ENCODE data around the gene MTARC1. TPM values are rescaled to one million over a fixed set of nuclear protein-coding genes. Genes with fewer than 3 reads are reported as not detected.

MTARC1 gene
- total RNA-seq, 3 donors from 2014 or later: 22.7 to 47.2 (median 34.7) TPM

- no peak for ATAC-seq
- Histone ChIP-seq H3K9me3 (no peaks in the 10 kb centered on the region), H3K4me1 (ENCODE audit: low read depth) (peaks cover 6% of the 10 kb centered on the region), H3K4me3 (no peak overlapping the region), H3K36me3 (ENCODE audit: low read depth) (no peaks in the 10 kb centered on the region)
- no peak for TF ChIP-seq CTCF (IDR thresholded peaks at IDR 0.05)
- intact Hi-C loops (cut with DNase I, micrococcal nuclease): no loop called here
- DNase-seq: no peak
These were observed 3.3 kb upstream of the MTARC1 start for GRCh38 chr1:220783453-220783852.

- peaks cover 6% of the 10 kb centered on the region for H3K4me1 ChIP-seq (ENCODE audit: low read depth)
- intact Hi-C loops (cut with DNase I, micrococcal nuclease): no loop called here
- no peak for DNase-seq
These were observed 2.0 kb upstream of the MTARC1 start for GRCh38 chr1:220784751-220785150.

GRCh38 chr1:220785166-220786056, 1.3 kb upstream of the MTARC1 start:
- ATAC-seq (no peak), DNase-seq (no peak)
- intact Hi-C loops (cut with DNase I, micrococcal nuclease): no loop called here
- no peak for TF ChIP-seq CTCF (IDR thresholded peaks at IDR 0.05)
- Histone ChIP-seq H3K9me3 (no peaks in the 10 kb centered on the region), H3K4me1 (ENCODE audit: low read depth) (peaks cover 6% of the 10 kb centered on the region), H3K36me3 (ENCODE audit: low read depth) (no peaks in the 10 kb centered on the region), H3K4me3 (no peak overlapping the region)

More at GRCh38 chr1:220784751-220785150, 2.0 kb upstream of the MTARC1 start:
- Histone ChIP-seq H3K4me3 (no peak overlapping the region), H3K9me3 (no peaks in the 10 kb centered on the region), H3K36me3 (ENCODE audit: low read depth) (no peaks in the 10 kb centered on the region)
- TF ChIP-seq CTCF (IDR thresholded peaks at IDR 0.05): no peak
- ATAC-seq: no peak

- peak in 1 of 3 donors; percentile 36 for DNase-seq
- no peak for TF ChIP-seq CTCF (IDR thresholded peaks at IDR 0.05)
- Histone ChIP-seq H3K4me1 (ENCODE audit: low read depth) (peaks cover 6% of the 10 kb centered on the region), H3K4me3 (no peak overlapping the region), H3K36me3 (ENCODE audit: low read depth) (no peaks in the 10 kb centered on the region), H3K9me3 (no peaks in the 10 kb centered on the region)
- intact Hi-C loops (cut with DNase I, micrococcal nuclease): no loop called here
- ATAC-seq: peak; percentile 28
These were observed 716 bp upstream of the MTARC1 start for GRCh38 chr1:220786057-220786336.

- TF ChIP-seq CTCF (IDR thresholded peaks at IDR 0.05): no peak
- DNase-seq: peak; percentile 78 to 81 (median 80)
- ATAC-seq: peak; percentile 83
- no peaks in the 10 kb centered on the region for H3K9me3 ChIP-seq
- H3K4me1 ChIP-seq (ENCODE audit: low read depth): peaks cover 6% of the 10 kb centered on the region
- H3K4me3 ChIP-seq: peak overlapping the region; percentile 4
- no peaks in the 10 kb centered on the region for H3K36me3 ChIP-seq (ENCODE audit: low read depth)
- intact Hi-C loops (cut with DNase I, micrococcal nuclease): no loop called here
These were observed 431 bp downstream of the MTARC1 start for GRCh38 chr1:220787069-220787619.

Data from mucosa of descending colon (tissue), 3 donors.